GM12865 (cell line): ENCODE measurements around the gene HAT1.

Experiments
- DNase-seq: peaks from one replicate; pipeline ENCODE4 v3.0.0; 2010; ENCODE audit warnings: low read depth
- H3K4me3 ChIP-seq: 2 replicates; pipeline ENCODE4 v1.5.1; 2011; ENCODE audit warnings: mild to moderate bottlenecking, low read depth, low read length, control low read depth
- TF ChIP-seq, protein P1 (sequence below): IDR thresholded peaks from 2 replicates; pipeline ENCODE4 v1.5.1; 2011; ENCODE audit warnings: low read length, control low read depth, low read depth, inconsistent platforms; ENCODE audit not compliant: insufficient read depth; ENCODE audit errors: missing control alignments

HAT1 gene

DNA sequence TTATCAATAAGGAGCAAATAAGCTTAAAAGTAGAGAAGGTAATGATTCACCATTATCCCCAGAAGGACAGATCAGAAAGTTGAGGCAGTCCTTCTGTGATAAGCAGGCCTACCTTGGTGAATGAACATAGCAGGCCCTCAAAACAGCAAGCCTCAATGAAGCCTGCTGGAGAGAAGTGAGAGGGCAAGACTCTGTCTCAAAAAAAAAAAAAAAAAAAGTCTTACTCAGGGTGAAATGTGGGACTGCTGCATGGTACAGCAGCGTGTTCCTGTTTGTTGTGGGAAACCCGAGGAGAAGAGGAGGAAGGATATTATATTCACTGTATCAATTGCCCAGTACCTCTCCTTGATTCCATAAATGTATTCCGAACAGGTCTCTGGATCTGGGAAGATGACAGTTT, 8.7 kb upstream of the HAT1 start:
- TF ChIP-seq, protein P1, sequence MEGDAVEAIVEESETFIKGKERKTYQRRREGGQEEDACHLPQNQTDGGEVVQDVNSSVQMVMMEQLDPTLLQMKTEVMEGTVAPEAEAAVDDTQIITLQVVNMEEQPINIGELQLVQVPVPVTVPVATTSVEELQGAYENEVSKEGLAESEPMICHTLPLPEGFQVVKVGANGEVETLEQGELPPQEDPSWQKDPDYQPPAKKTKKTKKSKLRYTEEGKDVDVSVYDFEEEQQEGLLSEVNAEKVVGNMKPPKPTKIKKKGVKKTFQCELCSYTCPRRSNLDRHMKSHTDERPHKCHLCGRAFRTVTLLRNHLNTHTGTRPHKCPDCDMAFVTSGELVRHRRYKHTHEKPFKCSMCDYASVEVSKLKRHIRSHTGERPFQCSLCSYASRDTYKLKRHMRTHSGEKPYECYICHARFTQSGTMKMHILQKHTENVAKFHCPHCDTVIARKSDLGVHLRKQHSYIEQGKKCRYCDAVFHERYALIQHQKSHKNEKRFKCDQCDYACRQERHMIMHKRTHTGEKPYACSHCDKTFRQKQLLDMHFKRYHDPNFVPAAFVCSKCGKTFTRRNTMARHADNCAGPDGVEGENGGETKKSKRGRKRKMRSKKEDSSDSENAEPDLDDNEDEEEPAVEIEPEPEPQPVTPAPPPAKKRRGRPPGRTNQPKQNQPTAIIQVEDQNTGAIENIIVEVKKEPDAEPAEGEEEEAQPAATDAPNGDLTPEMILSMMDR: no peak
- H3K4me3 ChIP-seq: no peak overlapping the region
- DNase-seq: no peak

DNA sequence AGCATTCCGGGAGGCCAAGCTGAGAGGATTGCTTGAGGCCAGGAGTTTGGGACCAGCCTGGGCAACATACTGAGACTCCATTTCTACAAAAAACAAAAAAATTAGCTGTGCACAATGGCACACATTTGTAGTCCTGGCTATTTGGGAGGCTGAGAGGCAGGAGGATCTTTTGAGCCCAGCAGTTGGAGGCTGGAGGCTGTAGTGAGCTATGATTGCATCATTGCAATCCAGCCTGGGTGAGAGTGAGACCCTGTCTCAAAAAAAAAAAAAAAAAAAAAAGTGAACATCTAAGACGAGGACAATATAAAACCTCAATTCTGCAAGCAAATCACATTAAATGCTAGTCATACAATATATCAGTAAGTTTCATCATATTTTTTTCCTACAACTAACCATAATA, 2.8 kb upstream of the HAT1 start:
- no peak overlapping the region for H3K4me3 ChIP-seq
- no peak for DNase-seq
- TF ChIP-seq, protein P1: no peak

DNA sequence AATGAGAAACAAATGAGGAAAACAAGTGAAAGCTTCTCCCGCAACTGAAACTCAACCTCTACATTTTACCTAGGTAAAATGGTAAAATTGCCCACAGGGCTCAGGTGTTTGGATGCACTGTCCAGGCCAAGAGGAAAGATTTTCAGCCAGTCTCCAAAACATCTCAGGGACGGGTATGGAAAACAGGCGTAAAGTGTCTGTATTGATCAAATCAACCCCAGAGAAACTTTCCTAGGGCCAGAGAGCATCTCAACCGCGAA, 361 bp upstream of the HAT1 start:
- H3K4me3 ChIP-seq: peak overlapping the region; percentile 65
- TF ChIP-seq, protein P1: no peak
- DNase-seq: no peak

DNA sequence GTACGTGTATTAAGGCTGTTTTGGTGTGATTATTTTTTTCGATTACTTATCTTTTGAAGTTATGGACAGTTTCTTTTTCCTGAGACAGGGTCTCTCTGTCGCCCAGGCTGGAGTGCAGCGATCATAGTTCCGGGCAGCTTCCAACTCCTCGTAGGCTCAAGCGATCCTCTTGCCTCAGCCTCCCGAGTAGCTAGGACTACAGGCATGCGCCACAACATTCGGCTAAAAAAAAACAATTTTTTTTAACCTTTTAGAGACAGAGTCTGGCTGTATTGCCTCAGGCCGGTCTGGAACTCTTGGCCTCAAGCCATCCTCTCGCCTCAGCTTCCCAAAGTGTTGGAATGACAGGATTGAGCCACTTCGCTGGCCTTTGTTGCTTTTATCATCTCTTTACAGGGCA, 945 bp downstream of the HAT1 start:
- no peak for DNase-seq
- peak overlapping the region; percentile 64 for H3K4me3 ChIP-seq
- TF ChIP-seq, protein P1: no peak

DNA sequence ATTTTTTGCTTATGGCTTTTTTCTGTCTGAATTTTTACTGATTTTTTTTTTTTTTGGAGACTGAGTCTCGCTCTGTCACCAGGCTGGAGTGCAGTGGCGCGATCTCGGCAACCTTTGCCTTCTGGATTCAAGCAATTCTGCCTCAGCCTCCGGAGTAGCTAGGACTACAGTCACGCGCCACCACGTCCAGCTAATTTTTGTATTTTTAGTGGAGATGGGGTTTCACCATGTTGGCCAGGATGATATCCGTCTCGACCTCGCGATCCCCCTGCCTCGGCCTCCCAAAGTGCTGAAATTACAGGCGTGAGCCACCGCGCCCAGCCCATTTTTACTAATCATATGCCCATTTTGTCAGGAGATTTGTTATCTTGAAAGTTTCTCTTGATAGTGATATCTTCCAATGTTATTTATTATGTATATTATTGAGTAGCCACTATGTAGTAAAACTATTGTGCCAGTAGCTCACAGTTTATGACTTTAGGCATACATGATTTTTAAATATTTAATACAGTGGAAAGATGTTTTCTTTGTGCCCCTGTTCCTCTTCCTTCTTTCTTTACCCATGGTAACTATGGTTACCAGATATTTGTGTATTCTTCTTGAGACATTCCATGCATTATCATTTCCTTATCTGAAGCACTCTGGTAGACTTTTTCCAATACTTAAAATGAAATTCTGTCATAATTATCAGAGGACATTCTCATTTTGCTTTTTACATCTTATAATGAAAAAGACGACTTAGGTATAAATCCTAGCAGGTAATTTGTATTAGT, 2.1 kb downstream of the HAT1 start:
- TF ChIP-seq, protein P1: no peak
- no peak overlapping the region for H3K4me3 ChIP-seq
- no peak for DNase-seq

DNA sequence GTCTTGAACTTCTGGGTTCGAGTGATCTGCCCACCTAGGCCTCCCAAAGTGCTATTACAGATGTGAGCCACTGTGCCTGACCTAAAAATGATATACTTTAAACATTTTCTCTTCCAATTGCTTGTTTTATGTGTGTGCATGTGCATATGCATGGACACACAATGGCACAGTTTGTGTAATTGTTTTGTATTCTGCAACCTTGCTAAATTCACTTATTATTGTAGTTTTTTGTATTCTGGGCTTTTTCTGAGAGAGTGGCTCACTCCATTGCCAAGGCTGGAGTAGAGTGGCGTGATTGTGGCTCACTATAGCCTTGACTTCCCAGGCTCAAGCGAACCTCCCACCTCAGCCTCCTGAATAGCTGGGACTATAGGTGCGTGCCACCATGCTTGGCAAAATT, 8.1 kb downstream of the HAT1 start:
- TF ChIP-seq, protein P1: no peak
- DNase-seq: no peak

More for the DNA sequence above, 8.1 kb downstream of the HAT1 start:
- no peak overlapping the region for H3K4me3 ChIP-seq
